NB4 (cell line): ENCODE data around the gene SCAMP4.
A peak's percentile ranks its signal among the peaks of the same experiment; 100 is the strongest.

Source experiments
- DNase-seq: peaks from one replicate; pipeline ENCODE4 v3.0.0; 2010; ENCODE audit warnings: low read depth
- H3K4me3 ChIP-seq: one replicate; pipeline ENCODE4 v1.5.1; 2011; ENCODE audit warnings: mild to moderate bottlenecking, low read depth, low read length, moderate library complexity
- CTCF ChIP-seq: IDR thresholded peaks from one replicate; pipeline ENCODE4 v1.5.1; 2012; ENCODE audit warnings: low read depth, low read length
- MAX ChIP-seq: IDR thresholded peaks from 2 replicates; pipeline ENCODE4 v1.6.1; 2011; ENCODE audit warnings: low read depth, low read length
- MYC ChIP-seq: IDR thresholded peaks from 2 replicates; pipeline ENCODE4 v1.6.1; 2011; ENCODE audit warnings: low read depth, low read length
- POLR2A ChIP-seq: IDR thresholded peaks from 2 replicates; pipeline ENCODE4 v1.6.1; 2011; ENCODE audit warnings: mild to moderate bottlenecking; ENCODE audit not compliant: insufficient read length; ENCODE audit errors: extremely low read depth

SCAMP4 gene

GRCh38 chr19:1924320-1924961 lies 19.2 kb downstream of the SCAMP4 start:
- H3K4me3 ChIP-seq, result no peak overlapping the region
- TF ChIP-seq CTCF, result no peak
- TF ChIP-seq POLR2A, result no peak
- no peak for TF ChIP-seq MYC
- TF ChIP-seq MAX, result no peak
- DNase-seq, result no peak

GRCh38 chr19:1925544-1925943 lies 20.3 kb downstream of the SCAMP4 start:
- TF ChIP-seq MYC, result no peak
- TF ChIP-seq CTCF, result no peak
- TF ChIP-seq POLR2A, result no peak
- TF ChIP-seq MAX, result no peak
- H3K4me3 ChIP-seq, result no peak overlapping the region
- DNase-seq, result no peak

DNA sequence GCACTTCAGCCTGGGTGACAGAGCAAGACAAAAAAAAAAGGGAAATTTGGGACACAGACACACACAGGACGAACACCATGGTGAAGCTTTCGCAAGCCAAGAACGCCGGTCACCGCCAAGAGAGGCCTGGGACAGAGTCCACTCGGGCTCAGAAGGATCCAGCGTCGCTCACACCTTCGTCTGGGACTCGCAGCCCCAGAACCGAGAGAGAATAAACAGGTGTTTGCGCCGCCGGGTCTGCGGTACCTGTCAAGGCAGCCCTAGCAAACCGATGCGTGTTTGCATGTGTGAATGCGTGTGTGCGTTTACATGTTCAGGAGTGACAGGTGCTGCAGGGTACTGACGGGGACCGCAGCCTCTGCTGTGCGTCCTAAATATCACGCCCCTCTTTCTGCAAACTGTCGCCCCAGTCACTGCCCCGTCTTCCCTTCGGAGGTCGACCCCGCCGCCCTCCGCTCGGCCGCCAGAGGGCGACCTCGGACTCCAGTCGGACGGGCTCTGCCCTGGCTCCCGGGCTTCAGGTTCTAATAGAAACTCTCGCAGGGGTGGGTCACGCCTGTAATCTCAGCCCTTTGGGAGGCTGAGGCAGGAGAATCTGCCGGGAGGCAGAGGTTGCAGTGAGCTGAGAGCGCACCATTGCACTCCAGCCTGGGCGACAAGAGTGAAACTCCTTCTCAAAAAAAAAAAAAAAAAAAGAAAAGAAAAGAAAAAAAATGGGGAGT lies 24.0 kb downstream of the SCAMP4 start:
- no peak overlapping the region for H3K4me3 ChIP-seq
- TF ChIP-seq CTCF (peak; percentile 54), POLR2A (no peak)
- DNase-seq, result peak; percentile 75

DNA sequence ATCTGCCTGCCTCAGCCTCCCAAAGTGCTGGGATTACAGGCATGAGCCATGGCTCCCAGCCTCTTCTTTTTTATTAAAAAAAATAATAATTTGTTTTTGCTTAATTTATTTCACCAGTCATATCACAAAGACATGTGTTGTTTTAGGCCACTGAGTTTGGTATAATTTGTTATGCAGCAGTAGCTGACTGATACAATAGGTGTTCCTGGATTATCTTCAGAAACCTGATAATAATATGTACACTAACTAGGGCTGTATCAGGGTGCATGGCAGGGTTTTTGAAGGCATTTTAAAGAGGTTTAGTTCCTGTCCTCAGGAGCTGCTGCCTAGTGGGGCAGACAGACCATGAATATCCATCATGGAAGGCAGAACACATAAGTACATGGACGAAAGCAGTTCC lies 26.2 kb downstream of the SCAMP4 start:
- DNase-seq, result no peak
- no peak overlapping the region for H3K4me3 ChIP-seq
- no peak for TF ChIP-seq POLR2A
- TF ChIP-seq CTCF, result no peak
- no peak for TF ChIP-seq MYC
- no peak for TF ChIP-seq MAX

DNA sequence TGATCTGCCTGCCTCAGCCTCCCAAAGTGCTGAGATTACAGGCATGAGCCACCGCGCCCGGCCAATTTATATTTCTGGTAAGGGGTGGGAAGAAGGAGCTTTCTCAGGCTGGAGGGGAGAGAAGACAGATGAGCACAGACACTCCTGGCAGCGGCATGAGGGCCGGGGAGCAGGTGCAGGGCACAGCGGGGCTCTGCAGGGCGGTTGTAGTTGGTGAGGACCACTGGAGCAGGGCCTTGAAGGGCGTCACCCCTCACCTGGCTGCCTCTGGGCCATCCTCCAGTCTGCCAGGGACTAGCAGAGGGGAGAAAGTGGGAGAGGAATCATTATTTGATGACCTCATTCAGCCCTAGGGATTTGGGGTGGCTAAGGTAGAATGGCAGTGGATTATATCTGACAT lies 27.2 kb downstream of the SCAMP4 start:
- DNase-seq, result no peak
- no peak overlapping the region for H3K4me3 ChIP-seq
- no peak for TF ChIP-seq MAX
- TF ChIP-seq POLR2A, result no peak
- TF ChIP-seq MYC, result no peak
- no peak for TF ChIP-seq CTCF
